ENCODE measurements around the gene RASSF8. TPM values are rescaled to one million over a fixed set of nuclear protein-coding genes. Genes with fewer than 3 reads are reported as not detected.

Gene RASSF8
- total RNA-seq, 1 donor from 2014 or later, result 33.7 TPM

GRCh38 chr12:26010293-26010821, 51.9 kb downstream of the RASSF8 start:
- intact Hi-C loops (cut with micrococcal nuclease), result no loop called here
- Histone ChIP-seq H3K27me3 (ENCODE audit: low read depth) (no peaks in the 10 kb centered on the region), H3K4me3 (no peak overlapping the region), H3K4me1 (peaks cover 50% of the 10 kb centered on the region), H3K36me3 (no peaks in the 10 kb centered on the region), H3K9me3 (replicated peaks) (no peaks in the 10 kb centered on the region), H3K27ac (replicated peaks) (peak overlapping the region; percentile 75)
- DNase-seq, result no peak
- no peak for TF ChIP-seq CTCF (IDR thresholded peaks at IDR 0.05; ENCODE audit: borderline replicate concordance)

DNA sequence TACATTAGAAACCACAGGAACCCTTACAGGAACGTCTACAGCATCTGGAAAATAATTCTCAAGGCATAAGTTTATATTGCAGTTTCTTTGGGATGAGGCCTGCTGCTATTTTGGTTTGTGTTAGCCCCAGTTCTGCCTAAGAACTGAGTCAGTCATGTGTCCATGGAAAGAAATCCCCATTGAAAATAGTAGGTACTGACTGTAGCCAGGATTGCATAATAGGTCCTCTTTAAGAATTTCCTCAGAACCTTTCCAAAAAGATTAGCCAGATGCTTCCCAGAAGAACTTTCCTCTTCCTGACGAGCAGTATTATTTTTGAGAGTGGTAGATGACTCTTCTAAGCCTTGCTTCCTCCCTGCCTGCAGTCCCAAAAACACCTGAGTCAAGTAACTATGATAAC, 52.6 kb downstream of the RASSF8 start:
- no peak for DNase-seq
- H3K4me3 ChIP-seq, result no peak overlapping the region
- peak overlapping the region; percentile 75 for H3K27ac ChIP-seq (replicated peaks)
- no peaks in the 10 kb centered on the region for H3K9me3 ChIP-seq (replicated peaks)
- no peaks in the 10 kb centered on the region for H3K36me3 ChIP-seq
- no peak for TF ChIP-seq CTCF (IDR thresholded peaks at IDR 0.05; ENCODE audit: borderline replicate concordance)
- peaks cover 50% of the 10 kb centered on the region for H3K4me1 ChIP-seq
- H3K27me3 ChIP-seq (ENCODE audit: low read depth), result no peaks in the 10 kb centered on the region
- intact Hi-C loops (cut with micrococcal nuclease), result no loop called here

DNA sequence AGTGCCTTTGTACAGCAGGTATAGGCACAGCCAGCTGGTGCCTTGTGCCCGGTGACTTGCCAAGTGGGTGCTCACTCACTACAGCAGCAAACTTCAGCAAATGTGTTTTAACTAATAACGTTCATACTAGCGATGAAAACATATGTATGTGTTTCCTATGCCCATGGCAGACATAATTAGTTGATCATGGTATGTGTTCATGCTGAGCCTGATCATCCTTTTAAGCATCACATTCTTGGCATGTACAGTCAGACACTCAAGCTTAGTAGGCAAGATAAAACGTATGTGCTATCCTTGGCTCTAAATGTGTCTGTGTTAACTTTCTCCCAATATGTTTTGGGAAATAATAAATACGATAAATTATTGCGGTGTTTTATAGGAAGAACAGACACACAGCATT, 55.6 kb downstream of the RASSF8 start:
- Histone ChIP-seq H3K27me3 (ENCODE audit: low read depth) (no peaks in the 10 kb centered on the region), H3K36me3 (no peaks in the 10 kb centered on the region), H3K4me3 (no peak overlapping the region), H3K27ac (replicated peaks) (no peak overlapping the region), H3K4me1 (peaks cover 55% of the 10 kb centered on the region), H3K9me3 (replicated peaks) (no peaks in the 10 kb centered on the region)
- intact Hi-C loops (cut with micrococcal nuclease), result no loop called here
- DNase-seq, result no peak
- TF ChIP-seq CTCF (IDR thresholded peaks at IDR 0.05; ENCODE audit: borderline replicate concordance), result no peak

DNA sequence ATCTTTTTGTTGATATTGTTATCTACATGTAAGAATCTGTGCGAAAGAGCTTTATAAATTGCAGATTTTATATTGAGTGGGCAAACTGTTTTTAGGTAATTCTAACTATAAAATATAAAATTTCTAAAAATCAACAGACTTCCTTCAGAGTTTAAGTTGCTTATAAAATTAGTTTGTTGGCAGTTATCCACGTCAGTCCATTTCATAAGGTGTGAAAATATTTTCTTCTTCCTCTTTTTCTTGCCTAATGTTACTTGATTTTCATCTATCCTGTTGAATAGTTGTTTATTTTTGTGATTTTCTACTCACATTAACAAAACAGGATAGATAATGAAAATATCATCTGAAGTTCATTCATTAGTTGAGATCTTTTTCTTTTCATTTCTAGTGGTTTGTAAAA, 58.0 kb downstream of the RASSF8 start:
- Histone ChIP-seq H3K36me3 (no peaks in the 10 kb centered on the region), H3K27me3 (ENCODE audit: low read depth) (no peaks in the 10 kb centered on the region), H3K27ac (replicated peaks) (no peak overlapping the region), H3K4me1 (peaks cover 33% of the 10 kb centered on the region), H3K4me3 (no peak overlapping the region), H3K9me3 (replicated peaks) (no peaks in the 10 kb centered on the region)
- intact Hi-C loops (cut with micrococcal nuclease), result no loop called here
- no peak for TF ChIP-seq CTCF (IDR thresholded peaks at IDR 0.05; ENCODE audit: borderline replicate concordance)
- no peak for DNase-seq

- Histone ChIP-seq H3K4me1 (peaks cover 36% of the 10 kb centered on the region), H3K27ac (replicated peaks) (no peak overlapping the region)
- intact Hi-C loops (cut with micrococcal nuclease), result no loop called here
Measured at GRCh38 chr12:26017484-26018211, 59.2 kb downstream of the RASSF8 start.

More at GRCh38 chr12:26017484-26018211, 59.2 kb downstream of the RASSF8 start:
- H3K4me3 ChIP-seq, result peak overlapping the region; percentile 36
- no peaks in the 10 kb centered on the region for H3K27me3 ChIP-seq (ENCODE audit: low read depth)
- no peak for DNase-seq
- TF ChIP-seq CTCF (IDR thresholded peaks at IDR 0.05; ENCODE audit: borderline replicate concordance), result peak; percentile 75
- no peaks in the 10 kb centered on the region for H3K9me3 ChIP-seq (replicated peaks)
- no peaks in the 10 kb centered on the region for H3K36me3 ChIP-seq

All from left ventricle myocardium inferior (tissue), 1 donor.